WTC11 (cell line): ENCODE results near the gene PDCD1LG2. TPM values are rescaled to one million over a fixed set of nuclear protein-coding genes. Genes with fewer than 3 reads are reported as not detected.

ENCODE experiments used
- ATAC-seq: fragments of 200-7000 bp; cut with Tn5 transposase; 2 replicates; pipeline ENCODE4 v1.10.0; 2021; ENCODE audit warnings: mild to moderate bottlenecking, moderate library complexity
- CTCF ChIA-PET: fragments of 300-600 bp; sonication (Branson Sonifier 250); formaldehyde crosslinking; loops from one replicate; lab custom pipeline; 2021; ENCODE audit warnings: antibody characterized with exemption; lab: Charles Lee
- POLR2A ChIA-PET: fragments of 350-600 bp; sonication (Branson Sonifier 250); formaldehyde crosslinking; loops from one replicate; lab custom pipeline; 2021; ENCODE audit warnings: antibody characterized with exemption; lab: Charles Lee
- DNase-seq: peaks from one replicate; pipeline ENCODE4 v3.0.0; 2021; ENCODE audit warnings: low spot score
- H3K27ac Mint-ChIP-seq: 2 replicates; pipeline ENCODE4 v1.8.0; 2021; ENCODE audit warnings: mixed read lengths
- H3K27me3 Mint-ChIP-seq: 2 replicates; pipeline ENCODE4 v1.8.0; 2021; ENCODE audit warnings: low read depth, mild to moderate bottlenecking, moderate library complexity, mixed read lengths
- H3K36me3 Mint-ChIP-seq: 2 replicates; pipeline ENCODE4 v1.8.0; 2021; ENCODE audit warnings: mixed read lengths
- H3K4me1 Mint-ChIP-seq: 2 replicates; pipeline ENCODE4 v1.8.0; 2022; ENCODE audit warnings: mixed read lengths
- H3K4me3 Mint-ChIP-seq: 2 replicates; pipeline ENCODE4 v1.8.0; 2021; ENCODE audit warnings: mild to moderate bottlenecking, moderate library complexity, mixed read lengths
- H3K9me3 Mint-ChIP-seq: 2 replicates; pipeline ENCODE4 v1.8.0; 2021; ENCODE audit warnings: mixed read lengths
- ATF1 ChIP-seq: sonication (generic); formaldehyde crosslinking; IDR thresholded peaks from 2 replicates; pipeline ENCODE4 v1.8.1; 2023; ENCODE audit warnings: mild to moderate bottlenecking, moderate library complexity, missing genetic modification reagents
- CREM ChIP-seq: sonication (generic); formaldehyde crosslinking; IDR thresholded peaks from 2 replicates; pipeline ENCODE4 v1.8.1; 2022; ENCODE audit warnings: mild to moderate bottlenecking, missing genetic modification reagents, moderate library complexity
- ERG ChIP-seq: fragments of 250-450 bp; sonication (Bioruptor Pico); IDR thresholded peaks from 2 replicates; pipeline ENCODE4 v1.8.0; 2021; ENCODE audit warnings: mild to moderate bottlenecking
- FOXK1 ChIP-seq: sonication (generic); formaldehyde crosslinking; IDR thresholded peaks from 2 replicates; pipeline ENCODE4 v1.8.0; 2022; ENCODE audit warnings: mild to moderate bottlenecking, moderate library complexity, missing genetic modification reagents
- GABPB1 ChIP-seq: sonication (generic); formaldehyde crosslinking; IDR thresholded peaks from 2 replicates; pipeline ENCODE4 v1.8.1; 2023; ENCODE audit warnings: mild to moderate bottlenecking, missing genetic modification reagents
- HMGA2 ChIP-seq: fragments of 250-450 bp; sonication (Bioruptor Pico); IDR thresholded peaks from 2 replicates; pipeline ENCODE4 v1.4.0; 2021; ENCODE audit warnings: mild to moderate bottlenecking, moderate library complexity
- HMGXB4 ChIP-seq: sonication (generic); formaldehyde crosslinking; IDR thresholded peaks from 2 replicates; pipeline ENCODE4 v1.8.1; 2023; ENCODE audit warnings: mild to moderate bottlenecking, moderate library complexity, missing genetic modification reagents
- JUN ChIP-seq: sonication (generic); formaldehyde crosslinking; IDR thresholded peaks from 2 replicates; pipeline ENCODE4 v1.8.0; 2023; ENCODE audit warnings: mild to moderate bottlenecking, missing genetic modification reagents
- PRRX2 ChIP-seq: fragments of 250-450 bp; sonication (Bioruptor Pico); IDR thresholded peaks from 2 replicates; pipeline ENCODE4 v1.8.0; 2021; ENCODE audit warnings: mild to moderate bottlenecking
- SMAD3 ChIP-seq: sonication (generic); formaldehyde crosslinking; IDR thresholded peaks from 2 replicates; pipeline ENCODE4 v1.8.0; 2022; ENCODE audit warnings: missing genetic modification reagents, mild to moderate bottlenecking, borderline replicate concordance
- SMAD4 ChIP-seq: sonication (generic); formaldehyde crosslinking; IDR thresholded peaks from 2 replicates; pipeline ENCODE4 v1.8.0; 2022; ENCODE audit warnings: mild to moderate bottlenecking, missing genetic modification reagents
- SOX15 ChIP-seq: fragments of 250-450 bp; sonication (Bioruptor Pico); IDR thresholded peaks from 2 replicates; pipeline ENCODE4 v1.9.0; 2021; ENCODE audit warnings: mild to moderate bottlenecking
- TEAD1 ChIP-seq: sonication (generic); formaldehyde crosslinking; IDR thresholded peaks from 2 replicates; pipeline ENCODE4 v1.8.0; 2022; ENCODE audit warnings: mild to moderate bottlenecking, missing genetic modification reagents
- TP53 ChIP-seq: sonication (generic); formaldehyde crosslinking; IDR thresholded peaks from 2 replicates; pipeline ENCODE4 v1.8.1; 2023; ENCODE audit warnings: mild to moderate bottlenecking, missing genetic modification reagents
- ZBTB21 ChIP-seq: sonication (generic); formaldehyde crosslinking; IDR thresholded peaks from 2 replicates; pipeline ENCODE4 v1.8.1; 2023; ENCODE audit warnings: mild to moderate bottlenecking, missing genetic modification reagents, borderline replicate concordance
- ZNF219 ChIP-seq: sonication (generic); formaldehyde crosslinking; IDR thresholded peaks from 2 replicates; pipeline ENCODE4 v1.8.0; 2023; ENCODE audit warnings: missing genetic modification reagents, mild to moderate bottlenecking, borderline replicate concordance
- ZNF263 ChIP-seq: sonication (generic); formaldehyde crosslinking; IDR thresholded peaks from 2 replicates; pipeline ENCODE4 v1.8.1; 2022; ENCODE audit warnings: low read depth, mild to moderate bottlenecking, moderate library complexity, missing genetic modification reagents
- ZNF317 ChIP-seq: sonication (generic); formaldehyde crosslinking; IDR thresholded peaks from 2 replicates; pipeline ENCODE4 v1.8.1; 2023; ENCODE audit warnings: low read depth, mild to moderate bottlenecking, moderate library complexity, missing genetic modification reagents, borderline replicate concordance
- total RNA-seq: library from RNA; stranded (reverse); gene quantifications from 3 replicates; pipeline ENCODE4 v1.2.3, GENCODE V29; 2021
- TF ChIP-seq, protein P1 (sequence below): sonication (generic); formaldehyde crosslinking; IDR thresholded peaks from 2 replicates; pipeline ENCODE4 v1.8.0; 2022; ENCODE audit warnings: mild to moderate bottlenecking, missing genetic modification reagents
- TF ChIP-seq, protein P2 (sequence below): fragments of 250-450 bp; sonication (Bioruptor Pico); IDR thresholded peaks from 2 replicates; pipeline ENCODE4 v1.9.0; 2021; ENCODE audit warnings: mild to moderate bottlenecking, borderline replicate concordance
- TF ChIP-seq, protein P3 (sequence below): sonication (generic); formaldehyde crosslinking; IDR thresholded peaks from 2 replicates; pipeline ENCODE4 v1.8.1; 2022; ENCODE audit warnings: low read depth, mild to moderate bottlenecking, moderate library complexity, missing genetic modification reagents, borderline replicate concordance
- TF ChIP-seq, protein P4 (sequence below): sonication (generic); formaldehyde crosslinking; IDR thresholded peaks from 2 replicates; pipeline ENCODE4 v1.8.1; 2022; ENCODE audit warnings: mild to moderate bottlenecking, missing genetic modification reagents, moderate library complexity, borderline replicate concordance
- TF ChIP-seq, protein P5 (sequence below): sonication (generic); formaldehyde crosslinking; conservative IDR thresholded peaks from 2 replicates; pipeline ENCODE4 v1.8.1; 2023; ENCODE audit warnings: mild to moderate bottlenecking, low read depth, missing genetic modification reagents, moderate library complexity

Gene PDCD1LG2
- total RNA-seq, 1 experiment from 2014 or later, result not detected

- no peaks in the 10 kb centered on the region for H3K36me3 Mint-ChIP-seq
- ChIA-PET CTCF (interaction anchor here (0.6 kb wide), 1 partner anchor 53 kb away, joined by 3 read pairs; no protein-coding TSS in a partner anchor), POLR2A (no interaction called here)
Observed at GRCh38 chr9:5612185-5612530, 101.8 kb downstream of the PDCD1LG2 start.

GRCh38 chr9:5614192-5614591 lies 103.9 kb downstream of the PDCD1LG2 start:
- H3K36me3 Mint-ChIP-seq, result no peaks in the 10 kb centered on the region
- no peak overlapping the region for H3K27ac Mint-ChIP-seq
- no peak overlapping the region for H3K4me3 Mint-ChIP-seq
- peaks cover 9% of the 10 kb centered on the region for H3K4me1 Mint-ChIP-seq
- DNase-seq (no peak), ATAC-seq (no peak)
- ChIA-PET CTCF (interaction anchor here (1.7 kb wide), 1 partner anchor 14 kb away, joined by 4 read pairs; no protein-coding TSS in a partner anchor), POLR2A (no interaction called here)
- no peaks in the 10 kb centered on the region for H3K27me3 Mint-ChIP-seq
- no peaks in the 10 kb centered on the region for H3K9me3 Mint-ChIP-seq
- TF ChIP-seq, protein P1, sequence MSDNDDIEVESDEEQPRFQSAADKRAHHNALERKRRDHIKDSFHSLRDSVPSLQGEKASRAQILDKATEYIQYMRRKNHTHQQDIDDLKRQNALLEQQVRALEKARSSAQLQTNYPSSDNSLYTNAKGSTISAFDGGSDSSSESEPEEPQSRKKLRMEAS, result no peak
- TF ChIP-seq TP53 (CRISPR knock-in tag) (no peak), ERG (CRISPR knock-in tag) (no peak)
- TF ChIP-seq, protein P2, sequence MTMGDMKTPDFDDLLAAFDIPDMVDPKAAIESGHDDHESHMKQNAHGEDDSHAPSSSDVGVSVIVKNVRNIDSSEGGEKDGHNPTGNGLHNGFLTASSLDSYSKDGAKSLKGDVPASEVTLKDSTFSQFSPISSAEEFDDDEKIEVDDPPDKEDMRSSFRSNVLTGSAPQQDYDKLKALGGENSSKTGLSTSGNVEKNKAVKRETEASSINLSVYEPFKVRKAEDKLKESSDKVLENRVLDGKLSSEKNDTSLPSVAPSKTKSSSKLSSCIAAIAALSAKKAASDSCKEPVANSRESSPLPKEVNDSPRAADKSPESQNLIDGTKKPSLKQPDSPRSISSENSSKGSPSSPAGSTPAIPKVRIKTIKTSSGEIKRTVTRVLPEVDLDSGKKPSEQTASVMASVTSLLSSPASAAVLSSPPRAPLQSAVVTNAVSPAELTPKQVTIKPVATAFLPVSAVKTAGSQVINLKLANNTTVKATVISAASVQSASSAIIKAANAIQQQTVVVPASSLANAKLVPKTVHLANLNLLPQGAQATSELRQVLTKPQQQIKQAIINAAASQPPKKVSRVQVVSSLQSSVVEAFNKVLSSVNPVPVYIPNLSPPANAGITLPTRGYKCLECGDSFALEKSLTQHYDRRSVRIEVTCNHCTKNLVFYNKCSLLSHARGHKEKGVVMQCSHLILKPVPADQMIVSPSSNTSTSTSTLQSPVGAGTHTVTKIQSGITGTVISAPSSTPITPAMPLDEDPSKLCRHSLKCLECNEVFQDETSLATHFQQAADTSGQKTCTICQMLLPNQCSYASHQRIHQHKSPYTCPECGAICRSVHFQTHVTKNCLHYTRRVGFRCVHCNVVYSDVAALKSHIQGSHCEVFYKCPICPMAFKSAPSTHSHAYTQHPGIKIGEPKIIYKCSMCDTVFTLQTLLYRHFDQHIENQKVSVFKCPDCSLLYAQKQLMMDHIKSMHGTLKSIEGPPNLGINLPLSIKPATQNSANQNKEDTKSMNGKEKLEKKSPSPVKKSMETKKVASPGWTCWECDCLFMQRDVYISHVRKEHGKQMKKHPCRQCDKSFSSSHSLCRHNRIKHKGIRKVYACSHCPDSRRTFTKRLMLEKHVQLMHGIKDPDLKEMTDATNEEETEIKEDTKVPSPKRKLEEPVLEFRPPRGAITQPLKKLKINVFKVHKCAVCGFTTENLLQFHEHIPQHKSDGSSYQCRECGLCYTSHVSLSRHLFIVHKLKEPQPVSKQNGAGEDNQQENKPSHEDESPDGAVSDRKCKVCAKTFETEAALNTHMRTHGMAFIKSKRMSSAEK (CRISPR knock-in tag), result no peak

More at GRCh38 chr9:5612185-5612530, 101.8 kb downstream of the PDCD1LG2 start:
- ATAC-seq (no peak), DNase-seq (no peak)
- TF ChIP-seq SMAD4 (CRISPR knock-in tag), result no peak
- TF ChIP-seq, protein P3, sequence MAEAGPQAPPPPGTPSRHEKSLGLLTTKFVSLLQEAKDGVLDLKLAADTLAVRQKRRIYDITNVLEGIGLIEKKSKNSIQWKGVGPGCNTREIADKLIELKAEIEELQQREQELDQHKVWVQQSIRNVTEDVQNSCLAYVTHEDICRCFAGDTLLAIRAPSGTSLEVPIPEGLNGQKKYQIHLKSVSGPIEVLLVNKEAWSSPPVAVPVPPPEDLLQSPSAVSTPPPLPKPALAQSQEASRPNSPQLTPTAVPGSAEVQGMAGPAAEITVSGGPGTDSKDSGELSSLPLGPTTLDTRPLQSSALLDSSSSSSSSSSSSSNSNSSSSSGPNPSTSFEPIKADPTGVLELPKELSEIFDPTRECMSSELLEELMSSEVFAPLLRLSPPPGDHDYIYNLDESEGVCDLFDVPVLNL (CRISPR knock-in tag), result no peak
- TF ChIP-seq PRRX2 (CRISPR knock-in tag), result no peak
- TF ChIP-seq, protein P1, result no peak
- TF ChIP-seq ATF1 (CRISPR knock-in tag), result no peak
- no peak for TF ChIP-seq SOX15 (CRISPR knock-in tag)
- TF ChIP-seq, protein P4, sequence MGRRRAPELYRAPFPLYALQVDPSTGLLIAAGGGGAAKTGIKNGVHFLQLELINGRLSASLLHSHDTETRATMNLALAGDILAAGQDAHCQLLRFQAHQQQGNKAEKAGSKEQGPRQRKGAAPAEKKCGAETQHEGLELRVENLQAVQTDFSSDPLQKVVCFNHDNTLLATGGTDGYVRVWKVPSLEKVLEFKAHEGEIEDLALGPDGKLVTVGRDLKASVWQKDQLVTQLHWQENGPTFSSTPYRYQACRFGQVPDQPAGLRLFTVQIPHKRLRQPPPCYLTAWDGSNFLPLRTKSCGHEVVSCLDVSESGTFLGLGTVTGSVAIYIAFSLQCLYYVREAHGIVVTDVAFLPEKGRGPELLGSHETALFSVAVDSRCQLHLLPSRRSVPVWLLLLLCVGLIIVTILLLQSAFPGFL (CRISPR knock-in tag), result no peak
- no peak for TF ChIP-seq CREM (CRISPR knock-in tag)
- TF ChIP-seq GABPB1, result no peak
- no peak for TF ChIP-seq JUN (CRISPR knock-in tag)
- no peak for TF ChIP-seq ZNF219 (CRISPR knock-in tag)
- TF ChIP-seq ZNF317 (CRISPR knock-in tag), result no peak
- TF ChIP-seq HMGA2 (CRISPR knock-in tag), result no peak
- TF ChIP-seq TEAD1, result no peak
- TF ChIP-seq ZNF263 (CRISPR knock-in tag), result no peak
- TF ChIP-seq FOXK1 (CRISPR knock-in tag), result no peak
- TF ChIP-seq, protein P5, sequence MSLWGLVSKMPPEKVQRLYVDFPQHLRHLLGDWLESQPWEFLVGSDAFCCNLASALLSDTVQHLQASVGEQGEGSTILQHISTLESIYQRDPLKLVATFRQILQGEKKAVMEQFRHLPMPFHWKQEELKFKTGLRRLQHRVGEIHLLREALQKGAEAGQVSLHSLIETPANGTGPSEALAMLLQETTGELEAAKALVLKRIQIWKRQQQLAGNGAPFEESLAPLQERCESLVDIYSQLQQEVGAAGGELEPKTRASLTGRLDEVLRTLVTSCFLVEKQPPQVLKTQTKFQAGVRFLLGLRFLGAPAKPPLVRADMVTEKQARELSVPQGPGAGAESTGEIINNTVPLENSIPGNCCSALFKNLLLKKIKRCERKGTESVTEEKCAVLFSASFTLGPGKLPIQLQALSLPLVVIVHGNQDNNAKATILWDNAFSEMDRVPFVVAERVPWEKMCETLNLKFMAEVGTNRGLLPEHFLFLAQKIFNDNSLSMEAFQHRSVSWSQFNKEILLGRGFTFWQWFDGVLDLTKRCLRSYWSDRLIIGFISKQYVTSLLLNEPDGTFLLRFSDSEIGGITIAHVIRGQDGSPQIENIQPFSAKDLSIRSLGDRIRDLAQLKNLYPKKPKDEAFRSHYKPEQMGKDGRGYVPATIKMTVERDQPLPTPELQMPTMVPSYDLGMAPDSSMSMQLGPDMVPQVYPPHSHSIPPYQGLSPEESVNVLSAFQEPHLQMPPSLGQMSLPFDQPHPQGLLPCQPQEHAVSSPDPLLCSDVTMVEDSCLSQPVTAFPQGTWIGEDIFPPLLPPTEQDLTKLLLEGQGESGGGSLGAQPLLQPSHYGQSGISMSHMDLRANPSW (CRISPR knock-in tag), result no peak
- TF ChIP-seq SMAD3, result no peak
- no peak for TF ChIP-seq ZBTB21
- TF ChIP-seq HMGXB4, result no peak
- Mint-ChIP-seq H3K9me3 (no peaks in the 10 kb centered on the region), H3K27me3 (no peaks in the 10 kb centered on the region), H3K4me1 (peaks cover 9% of the 10 kb centered on the region), H3K27ac (no peak overlapping the region), H3K4me3 (no peak overlapping the region)
